GM18505 (cell line): ENCODE measurements around the gene AGPAT3.

ENCODE experiments used
- ATAC-seq: cut with Tn5 transposase; IDR thresholded peaks from one replicate; pipeline ENCODE4 v1.9.1; 2021; ENCODE audit not compliant: unreplicated experiment
- POLR2A ChIP-seq: IDR thresholded peaks from 4 replicates; pipeline ENCODE4 v1.6.1; 2011; ENCODE audit warnings: borderline replicate concordance; ENCODE audit not compliant: insufficient read depth, insufficient read length; ENCODE audit errors: extremely low read depth

AGPAT3 gene

DNA sequence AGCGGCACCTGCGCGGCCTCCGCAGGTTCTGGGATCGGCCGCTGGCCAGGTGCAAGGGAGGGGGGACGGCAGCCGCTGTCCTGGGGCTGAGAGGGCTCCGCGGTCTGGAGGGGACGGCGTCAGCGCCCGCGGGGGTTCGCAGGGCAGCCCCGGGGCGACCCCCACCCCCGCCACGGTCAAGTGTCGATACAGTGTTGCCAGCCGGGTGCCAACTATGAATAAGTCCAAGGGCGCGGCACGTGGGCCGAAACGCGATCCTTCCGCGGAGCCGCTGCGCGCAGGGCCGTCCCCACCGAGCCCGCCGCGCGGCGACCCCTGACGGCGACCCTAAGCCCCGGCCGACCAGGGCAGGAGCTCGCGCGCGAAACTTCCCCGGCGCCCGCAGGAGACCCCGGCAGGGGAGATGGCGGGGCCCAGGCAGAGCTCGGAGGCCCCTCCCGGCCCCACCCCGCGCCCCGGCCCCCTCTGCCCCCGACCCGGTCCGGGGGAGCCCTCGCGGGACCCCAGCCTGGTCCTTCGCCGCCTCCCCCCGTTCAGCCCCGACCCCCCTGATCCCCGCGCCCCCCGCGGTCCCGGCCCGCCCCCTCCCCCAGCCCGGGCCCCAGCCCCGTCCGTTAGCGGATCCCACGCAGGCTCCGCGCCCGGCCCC, 586 bp upstream of the AGPAT3 start:
- ATAC-seq, result no peak
- TF ChIP-seq POLR2A, result peak; percentile 50

DNA sequence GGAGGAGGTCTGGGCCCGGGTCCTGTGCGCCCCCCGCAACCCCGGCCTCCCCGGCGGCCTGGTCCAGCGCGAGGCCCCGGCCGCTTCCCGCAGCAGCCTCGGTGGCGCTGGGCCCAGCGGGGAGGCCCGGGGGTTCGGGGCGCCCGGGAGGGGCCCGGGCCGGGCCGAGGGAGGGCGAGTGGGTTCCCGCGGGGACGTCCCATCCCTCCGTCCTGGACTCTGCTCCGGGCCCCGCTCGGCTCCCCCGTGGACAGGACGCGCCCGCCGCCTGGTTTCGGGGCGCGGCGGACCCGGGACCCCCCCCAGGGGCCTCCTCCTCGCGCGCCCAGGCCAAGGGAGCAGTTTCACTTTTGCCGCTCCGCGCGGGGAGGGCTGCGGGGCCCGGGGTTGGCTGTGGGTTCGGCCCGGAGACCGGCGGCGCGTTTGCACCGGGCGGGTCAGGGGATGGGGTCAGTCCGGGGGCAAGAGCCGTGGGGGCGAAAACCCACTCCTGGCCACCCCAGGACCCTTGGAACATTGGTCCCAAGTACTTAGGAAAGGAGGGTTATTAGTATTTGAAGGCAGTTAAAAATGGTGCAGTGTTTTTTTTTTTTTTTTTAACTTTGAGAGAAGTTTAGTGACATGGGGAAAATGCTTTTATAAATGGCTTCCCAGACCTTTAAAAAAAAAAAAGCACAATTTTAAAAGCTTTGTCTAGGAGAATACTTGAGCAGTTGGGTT, 677 bp downstream of the AGPAT3 start:
- peak; percentile 47 for TF ChIP-seq POLR2A
- no peak for ATAC-seq

GRCh38 chr21:43866260-43866629, 1.2 kb downstream of the AGPAT3 start:
- TF ChIP-seq POLR2A, result peak; percentile 27
- ATAC-seq, result no peak

GRCh38 chr21:43866659-43867331, 1.8 kb downstream of the AGPAT3 start:
- peak; percentile 53 for TF ChIP-seq POLR2A
- ATAC-seq, result no peak

DNA sequence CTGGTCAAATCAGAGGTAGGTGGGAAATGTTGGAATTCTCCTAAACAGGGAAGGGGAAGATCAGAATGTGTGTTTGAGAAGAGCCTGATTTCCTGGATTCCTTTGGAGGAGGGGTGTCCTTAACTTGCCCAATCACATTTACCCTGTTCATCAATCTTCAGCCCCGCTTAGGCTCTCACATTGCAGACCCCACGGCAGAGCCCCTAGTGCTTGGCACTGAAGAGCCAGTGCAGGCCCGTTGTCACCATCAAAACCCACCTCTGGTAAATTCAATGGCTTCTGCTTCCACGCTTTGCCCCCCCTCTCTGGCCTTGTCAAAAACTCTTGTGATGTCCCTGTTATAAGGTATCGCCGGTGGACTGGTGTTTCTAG, 2.3 kb downstream of the AGPAT3 start:
- no peak for TF ChIP-seq POLR2A
- no peak for ATAC-seq

DNA sequence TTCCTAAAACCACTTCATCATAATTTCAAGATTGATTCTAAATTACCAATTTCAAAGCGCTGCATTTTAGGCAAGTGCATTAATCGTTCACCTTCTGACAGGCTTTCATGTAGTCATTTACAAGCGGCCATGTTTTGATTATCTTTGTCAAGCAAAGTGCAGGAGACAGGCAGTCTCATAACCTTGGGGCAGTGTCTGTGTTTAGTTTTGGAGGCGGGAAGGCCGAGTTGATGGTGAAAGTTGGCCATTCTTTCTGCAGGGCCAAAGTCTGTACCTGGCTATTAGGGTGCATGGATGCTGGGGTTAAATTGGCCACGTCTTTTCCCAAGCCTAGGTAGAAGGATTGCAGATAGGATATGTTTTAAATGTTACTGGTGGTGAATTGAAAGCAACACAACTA, 2.9 kb downstream of the AGPAT3 start:
- no peak for TF ChIP-seq POLR2A
- no peak for ATAC-seq

DNA sequence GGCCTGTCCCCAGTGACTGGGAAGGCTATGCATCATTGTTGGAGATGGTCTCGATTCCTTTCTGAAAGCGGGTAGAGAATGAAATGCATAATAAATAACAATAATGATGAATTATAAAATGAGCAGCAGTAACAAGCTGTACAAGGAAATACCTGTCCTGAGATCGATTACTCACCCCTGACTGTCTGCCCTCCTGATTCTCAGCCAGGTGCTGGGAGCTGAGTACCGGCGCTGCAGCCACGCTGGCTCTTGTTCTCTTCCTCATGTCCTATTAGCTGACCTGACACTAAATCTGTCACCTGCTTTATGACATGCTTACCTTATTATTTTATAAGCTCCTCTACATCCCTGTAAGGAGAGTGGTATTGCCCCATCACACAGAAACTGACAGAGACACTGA, 3.4 kb downstream of the AGPAT3 start:
- ATAC-seq, result no peak
- TF ChIP-seq POLR2A, result no peak

GRCh38 chr21:43869486-43870325, 4.7 kb downstream of the AGPAT3 start:
- no peak for TF ChIP-seq POLR2A
- ATAC-seq, result no peak

- TF ChIP-seq POLR2A, result no peak
These were observed 6.5 kb downstream of the AGPAT3 start for GRCh38 chr21:43871487-43871886.

GRCh38 chr21:43872531-43873197, 7.6 kb downstream of the AGPAT3 start:
- TF ChIP-seq POLR2A, result no peak
- no peak for ATAC-seq

More at GRCh38 chr21:43871487-43871886, 6.5 kb downstream of the AGPAT3 start:
- no peak for ATAC-seq

DNA sequence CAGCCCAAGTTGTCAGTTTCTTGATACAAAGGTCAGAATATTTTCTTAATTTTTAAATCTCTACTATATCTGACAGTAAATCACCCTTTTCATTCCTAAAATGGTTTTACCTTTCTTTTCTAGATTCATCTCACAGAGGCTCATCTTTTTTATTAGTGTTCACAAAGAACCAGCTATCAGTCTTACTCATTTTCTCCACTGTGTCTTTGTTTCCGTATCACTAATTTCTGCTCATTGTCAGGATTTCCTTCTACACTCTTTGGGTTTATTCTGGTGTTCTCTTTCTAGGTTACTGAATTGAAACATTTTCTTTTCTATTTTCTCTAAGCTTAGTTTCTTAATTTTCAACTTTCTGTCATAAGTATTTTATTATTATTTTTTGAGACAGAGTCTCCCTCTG, 8.7 kb downstream of the AGPAT3 start:
- ATAC-seq, result no peak
- no peak for TF ChIP-seq POLR2A

GRCh38 chr21:43874085-43874805, 9.2 kb downstream of the AGPAT3 start:
- ATAC-seq, result no peak

More at GRCh38 chr21:43874085-43874805, 9.2 kb downstream of the AGPAT3 start:
- no peak for TF ChIP-seq POLR2A
